HG03095 (cell line): ENCODE data around the gene NLRP12.
"Not testable (repeated sequence)": the region's sequence is repeated elsewhere in the genome, so short reads cannot be mapped to it uniquely, and the experiment has no call there.

Experiments used
- ATAC-seq: cut with Tn5 transposase; IDR thresholded peaks from one replicate; pipeline ENCODE4 v1.9.1; 2021; ENCODE audit warnings: moderate library complexity; ENCODE audit not compliant: unreplicated experiment

The NLRP12 gene

GRCh38 chr19:53780506-53780905, 43.6 kb downstream of the NLRP12 start:
- no peak for ATAC-seq

GRCh38 chr19:53775524-53775923, 48.6 kb downstream of the NLRP12 start:
- no peak for ATAC-seq

- ATAC-seq: not testable (repeated sequence)
Observed at GRCh38 chr19:53774491-53774890, 49.6 kb downstream of the NLRP12 start.

GRCh38 chr19:53773999-53774398, 50.1 kb downstream of the NLRP12 start:
- no peak for ATAC-seq

- ATAC-seq: no peak
Observed at GRCh38 chr19:53772943-53773342, 51.2 kb downstream of the NLRP12 start.

GRCh38 chr19:53771144-53771543, 53.0 kb downstream of the NLRP12 start:
- no peak for ATAC-seq

- ATAC-seq: not testable (repeated sequence)
Observed at GRCh38 chr19:53769696-53770309, 54.3 kb downstream of the NLRP12 start.

- no peak for ATAC-seq
Observed at GRCh38 chr19:53768401-53768800, 55.7 kb downstream of the NLRP12 start.

- not testable (repeated sequence) for ATAC-seq
Observed at GRCh38 chr19:53758991-53759390, 65.1 kb downstream of the NLRP12 start.
